ENCODE measurements around the gene STK32C. TPM values are rescaled to one million over a fixed set of nuclear protein-coding genes. Genes with fewer than 3 reads are reported as not detected.

STK32C gene
- total and polyA plus RNA-seq, 2 of the 4 experiments (the other 2 are of a cell fraction), result 5.0 to 8.3 TPM

- Histone ChIP-seq H2BK5ac (ENCODE audit: low read depth, low read length, poor library complexity, severe bottlenecking) (no peak overlapping the region), H3K14ac (replicated peaks; ENCODE audit: low read depth, low read length) (no peak overlapping the region), H3K9ac (ENCODE audit: low read depth, low read length) (no peak overlapping the region), H3K9me3 (ENCODE audit: control insufficient read depth, insufficient read depth, low read length) (no peaks in the 10 kb centered on the region), H2BK20ac (ENCODE audit: low read depth, low read length) (no peak overlapping the region), H2BK15ac (ENCODE audit: low read depth, low read length) (no peak overlapping the region), H3K4ac (ENCODE audit: low read depth, low read length) (no peak overlapping the region), H3K9me1 (ENCODE audit: insufficient read depth, low read length) (no peaks in the 10 kb centered on the region), H3K18ac (ENCODE audit: low read depth, low read length) (no peak overlapping the region), H3K4me2 (ENCODE audit: low read depth, low read length) (no peak overlapping the region), H4K5ac (ENCODE audit: low read depth, low read length) (no peak overlapping the region), H2AK5ac (ENCODE audit: low read depth, low read length) (no peak overlapping the region), H3K4me3 (ENCODE audit: insufficient read depth, low read depth, low read length) (no peak overlapping the region), H3K79me1 (ENCODE audit: low read depth in 1 of 2, low read length in 2 of 2) (no peaks in the 10 kb centered on the region), H3K4me1 (ENCODE audit: control insufficient read depth, insufficient read depth, low read length) (no peaks in the 10 kb centered on the region), H3K56ac (ENCODE audit: extremely low read depth, insufficient read depth, low read length) (no peak overlapping the region), H4K20me1 (ENCODE audit: insufficient read depth, low read length) (no peaks in the 10 kb centered on the region), H3K23ac (ENCODE audit: low read depth, low read length) (no peak overlapping the region), H2AFZ (replicated peaks; ENCODE audit: low read length, poor library complexity) (peak overlapping the region; percentile 85), H3K27me3 (ENCODE audit: control insufficient read depth, insufficient read depth, low read length) (no peaks in the 10 kb centered on the region), H3K36me3 (ENCODE audit: control insufficient read depth, insufficient read depth, low read length) (no peaks in the 10 kb centered on the region), H3K27ac (ENCODE audit: insufficient read depth, low read length) (no peak overlapping the region), H4K8ac (ENCODE audit: low read depth in 2 of 2, low read length in 2 of 2) (no peak overlapping the region), H2BK120ac (ENCODE audit: low read depth, low read length) (no peak overlapping the region), H2AK9ac (replicated peaks; ENCODE audit: low read depth, low read length, poor library complexity) (peak overlapping the region; percentile 67), H4K91ac (ENCODE audit: insufficient read depth, low read depth, low read length) (no peak overlapping the region)
- dilution Hi-C loops (cut with HindIII; ENCODE audit: low sequenced_read_pairs, unreplicated experiment) (no loop called here), in situ Hi-C loops (cut with MboI; ENCODE audit: low sequenced_read_pairs) (loop anchor here (5.0 to 10.0 kb wide), 3 partner anchors 124 to 411 kb away; no protein-coding TSS in a partner anchor), intact Hi-C loops (cut with micrococcal nuclease) (loop anchor here (1.0 kb wide), 3 partner anchors 129 to 414 kb away; no protein-coding TSS in a partner anchor)
- WGBS, 2 experiments (ENCODE audit: extremely low coverage in 2 of 2, insufficient read length in 1 of 2), result 81% methylated on average over 12 of the region's 23 CpGs; no CpG with 5 or more reads in 1 of the 2 experiments
- ATAC-seq (ENCODE audit: low read depth) (no peak), DNase-seq (no peak)
- ChIA-PET POLR2A (ENCODE audit: unreplicated experiment) (no interaction called here), CTCF (no interaction called here)
- no TSS peak for BruUV-seq (replicated peaks)
- no peak for TF ChIP-seq NFE2L2 (IDR thresholded peaks at IDR 0.05; ENCODE audit: low read depth, low read length)
- no peak for TF ChIP-seq POLR2A (IDR thresholded peaks at IDR 0.05; ENCODE audit: low read depth, low read length)
- no peak for TF ChIP-seq MAZ (IDR thresholded peaks at IDR 0.05; ENCODE audit: borderline replicate concordance, low read depth, low read length)
- TF ChIP-seq ELK1 (IDR thresholded peaks at IDR 0.05; ENCODE audit: borderline replicate concordance, low read depth, low read length), result no peak
- TF ChIP-seq RCOR1 (IDR thresholded peaks at IDR 0.05; ENCODE audit: insufficient replicate concordance, low read length), result no peak
- TF ChIP-seq USF2 (IDR thresholded peaks at IDR 0.05; ENCODE audit: low read depth, low read length), result no peak
- no peak for TF ChIP-seq CTCF (conservative IDR thresholded peaks at IDR 0.05; ENCODE audit: low read depth, low read length)
- no peak for TF ChIP-seq RFX5 (IDR thresholded peaks at IDR 0.05; ENCODE audit: low read depth, low read length)
- no peak for TF ChIP-seq FOS (IDR thresholded peaks at IDR 0.05; ENCODE audit: low read depth, low read length)
Measured at GRCh38 chr10:132223611-132224342, 84.0 kb downstream of the STK32C start.
